Urinary bladder (tissue), 4 donors: ENCODE data around the gene MAGI1. TPM values are rescaled to one million over a fixed set of nuclear protein-coding genes. Genes with fewer than 3 reads are reported as not detected.

Experiments
- DNase-seq: peaks from one replicate; pipeline ENCODE4 v3.0.0-alpha.2; 2015; ENCODE audit errors: extremely low spot score
- H3K27ac ChIP-seq: one replicate; pipeline ENCODE4 v1.5.1; 2013; ENCODE audit warnings: low read depth, mild to moderate bottlenecking, moderate library complexity
- H3K36me3 ChIP-seq: one replicate; pipeline ENCODE4 v1.6.1; 2013; ENCODE audit warnings: mild to moderate bottlenecking, moderate library complexity; ENCODE audit not compliant: insufficient read depth
- H3K4me1 ChIP-seq: one replicate; pipeline ENCODE4 v1.6.1; 2013; ENCODE audit warnings: mild to moderate bottlenecking, moderate library complexity; ENCODE audit not compliant: insufficient read depth
- H3K4me3 ChIP-seq: one replicate; pipeline ENCODE4 v1.5.1; 2013; ENCODE audit warnings: low read depth, low read length
- WGBS: extraction: QIAGEN DNeasy Blood & Tissue Kit; methylation state at CpG from one replicate; pipeline ENCODE4 v1.1.7; 2013; 5-methylcytosine and 5-hydroxymethylcytosine counted together
- polyA plus RNA-seq: library from polyadenylated mRNA; stranded (reverse); fragments of 200-250 nt; gene quantifications from one replicate; pipeline ENCODE4 v1.2.3, GENCODE V29; 2013
- total RNA-seq: library from RNA; depleted of rRNA; stranded (reverse); fragments of >200 nt; gene quantifications from one replicate; pipeline ENCODE4 v1.2.3, GENCODE V29; 2014
- donor health status: healthy with polysubstance abuse.
- donor health status: healthy.

MAGI1 gene
- total and polyA plus RNA-seq, 2 donors = 9.7 to 46.7 TPM

DNA sequence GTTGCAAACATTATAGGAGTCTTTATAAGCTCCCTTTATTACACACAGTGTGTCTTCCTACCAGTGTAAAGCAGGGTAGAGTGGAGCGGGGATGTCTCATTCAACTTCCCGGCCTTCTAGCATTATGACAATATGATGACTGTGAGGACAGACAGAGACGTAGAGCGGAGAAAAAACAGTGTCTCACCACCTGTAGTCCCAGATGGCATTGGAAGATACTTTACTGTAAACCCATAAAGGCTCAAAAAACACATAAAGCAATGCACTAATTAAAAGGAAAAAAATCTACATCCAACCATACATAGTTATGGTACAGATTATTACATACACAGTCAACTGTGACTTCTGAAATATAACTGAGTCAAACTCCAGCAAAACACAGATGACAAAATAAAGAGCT is 383.7 kb downstream of the MAGI1 start:
- no peaks in the 10 kb centered on the region for H3K36me3 ChIP-seq
- no peak overlapping the region for H3K4me3 ChIP-seq
- H3K27ac ChIP-seq = no peak overlapping the region
- DNase-seq = no peak
- 98% methylated on average over 4 of the region's 4 CpGs for WGBS
- no peaks in the 10 kb centered on the region for H3K4me1 ChIP-seq

DNA sequence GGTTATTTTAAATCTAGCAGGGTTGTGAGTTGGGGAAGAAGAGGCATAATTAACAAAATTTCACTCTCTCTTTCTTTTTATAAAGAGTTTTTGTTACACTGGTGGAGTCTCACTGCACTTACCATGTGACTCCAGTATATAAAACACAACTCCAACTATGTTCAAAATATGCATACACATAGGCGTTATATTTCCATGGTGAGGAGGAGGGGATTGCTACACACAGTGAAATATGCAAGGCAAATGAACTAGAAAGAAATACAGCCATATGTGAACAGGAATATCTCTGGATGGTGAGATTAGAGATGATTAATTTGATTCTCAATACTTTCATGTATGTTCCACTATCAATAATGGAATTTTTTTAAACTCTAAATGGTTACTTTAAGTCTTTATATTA is 385.0 kb downstream of the MAGI1 start:
- no peak for DNase-seq
- H3K4me3 ChIP-seq = no peak overlapping the region
- 69% methylated on average over 1 of the region's 1 CpG for WGBS
- no peaks in the 10 kb centered on the region for H3K4me1 ChIP-seq
- H3K36me3 ChIP-seq = no peaks in the 10 kb centered on the region
- H3K27ac ChIP-seq = no peak overlapping the region

- Histone ChIP-seq H3K4me3 (no peak overlapping the region), H3K27ac (no peak overlapping the region), H3K36me3 (no peaks in the 10 kb centered on the region), H3K4me1 (no peaks in the 10 kb centered on the region)
- 93% methylated on average over 2 of the region's 2 CpGs for WGBS
- no peak for DNase-seq
These were observed 388.5 kb downstream of the MAGI1 start for GRCh38 chr3:65650247-65650646.

DNA sequence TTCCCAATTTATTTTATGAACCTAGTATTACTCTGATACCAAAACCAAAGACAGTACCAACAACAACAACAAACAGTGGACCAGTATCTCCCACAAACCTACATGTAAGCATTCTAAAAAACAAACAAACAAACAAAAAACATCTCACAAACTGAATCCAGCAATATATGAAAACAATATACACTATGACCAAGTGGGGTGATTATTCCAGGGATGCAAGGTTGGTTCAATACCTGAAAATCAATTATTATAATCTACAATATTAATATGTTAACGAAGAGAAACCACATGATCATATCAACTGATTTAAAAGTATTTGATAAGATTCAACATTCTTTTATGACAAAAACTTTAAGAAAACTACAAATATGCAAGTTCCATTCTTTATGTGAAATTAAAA is 391.3 kb downstream of the MAGI1 start:
- Histone ChIP-seq H3K36me3 (no peaks in the 10 kb centered on the region), H3K4me3 (no peak overlapping the region), H3K27ac (no peak overlapping the region), H3K4me1 (no peaks in the 10 kb centered on the region)
- WGBS = 96% methylated on average over 1 of the region's 1 CpG
- no peak for DNase-seq

GRCh38 chr3:65642883-65643282 is 395.8 kb downstream of the MAGI1 start:
- no peak for DNase-seq
- no peaks in the 10 kb centered on the region for H3K36me3 ChIP-seq
- H3K27ac ChIP-seq = no peak overlapping the region
- WGBS = 33% methylated on average over 1 of the region's 1 CpG
- H3K4me1 ChIP-seq = no peaks in the 10 kb centered on the region
- H3K4me3 ChIP-seq = no peak overlapping the region

GRCh38 chr3:65641777-65642176 is 396.9 kb downstream of the MAGI1 start:
- H3K27ac ChIP-seq = no peak overlapping the region
- no peaks in the 10 kb centered on the region for H3K4me1 ChIP-seq
- no peak overlapping the region for H3K4me3 ChIP-seq
- 81% methylated on average over 2 of the region's 2 CpGs for WGBS
- no peaks in the 10 kb centered on the region for H3K36me3 ChIP-seq
- no peak for DNase-seq

DNA sequence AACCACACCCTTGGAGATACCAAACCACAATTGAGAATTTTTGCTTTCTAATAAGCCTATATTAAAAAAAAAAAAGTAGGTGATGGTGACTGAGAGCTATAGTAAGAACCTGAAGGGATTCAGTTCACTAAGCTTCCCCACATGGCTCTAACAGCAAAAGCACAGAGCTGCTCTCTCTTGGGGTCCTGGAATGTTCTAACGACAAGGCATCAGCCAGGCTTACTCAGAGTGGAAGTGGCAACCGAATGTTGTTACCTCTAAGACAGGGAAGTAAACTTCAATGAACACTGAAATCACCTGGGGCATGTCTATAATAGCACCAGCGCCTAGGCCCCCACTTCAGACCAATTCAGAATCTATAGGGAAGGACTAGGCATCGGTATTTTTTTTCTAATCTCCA is 397.7 kb downstream of the MAGI1 start:
- Histone ChIP-seq H3K4me1 (no peaks in the 10 kb centered on the region), H3K4me3 (no peak overlapping the region), H3K27ac (no peak overlapping the region), H3K36me3 (no peaks in the 10 kb centered on the region)
- WGBS = 85% methylated on average over 4 of the region's 4 CpGs
- DNase-seq = no peak

GRCh38 chr3:65639444-65639843 is 399.3 kb downstream of the MAGI1 start:
- 94% methylated on average over 6 of the region's 6 CpGs for WGBS

GRCh38 chr3:65638301-65638700 is 400.4 kb downstream of the MAGI1 start:
- 95% methylated on average over 6 of the region's 6 CpGs for WGBS
- DNase-seq = no peak
- Histone ChIP-seq H3K4me1 (no peaks in the 10 kb centered on the region), H3K27ac (no peak overlapping the region), H3K4me3 (no peak overlapping the region), H3K36me3 (no peaks in the 10 kb centered on the region)

More at GRCh38 chr3:65639444-65639843, 399.3 kb downstream of the MAGI1 start:
- H3K36me3 ChIP-seq = no peaks in the 10 kb centered on the region
- DNase-seq = no peak
- H3K4me1 ChIP-seq = no peaks in the 10 kb centered on the region
- H3K27ac ChIP-seq = no peak overlapping the region
- no peak overlapping the region for H3K4me3 ChIP-seq

DNA sequence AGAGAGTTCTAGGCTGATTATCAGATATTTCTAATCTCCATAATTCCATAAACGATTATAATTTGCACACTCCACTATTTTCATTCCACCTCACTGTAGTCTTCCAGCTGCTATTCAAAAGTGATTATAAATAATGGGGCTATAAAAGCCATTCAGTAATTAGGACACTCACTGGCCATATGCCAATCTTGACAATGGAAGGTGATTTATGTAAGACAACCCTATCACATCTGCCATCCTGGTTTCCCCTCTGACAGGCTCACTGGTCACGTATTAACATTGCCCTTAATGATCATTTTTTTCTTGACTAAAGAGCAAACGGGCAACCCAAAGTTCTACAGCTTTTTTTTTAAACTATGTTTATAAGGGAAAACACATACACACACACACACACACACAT is 402.4 kb downstream of the MAGI1 start:
- Histone ChIP-seq H3K4me1 (no peaks in the 10 kb centered on the region), H3K27ac (no peak overlapping the region), H3K4me3 (no peak overlapping the region), H3K36me3 (no peaks in the 10 kb centered on the region)
- DNase-seq = no peak
- WGBS = 51% methylated on average over 3 of the region's 3 CpGs

DNA sequence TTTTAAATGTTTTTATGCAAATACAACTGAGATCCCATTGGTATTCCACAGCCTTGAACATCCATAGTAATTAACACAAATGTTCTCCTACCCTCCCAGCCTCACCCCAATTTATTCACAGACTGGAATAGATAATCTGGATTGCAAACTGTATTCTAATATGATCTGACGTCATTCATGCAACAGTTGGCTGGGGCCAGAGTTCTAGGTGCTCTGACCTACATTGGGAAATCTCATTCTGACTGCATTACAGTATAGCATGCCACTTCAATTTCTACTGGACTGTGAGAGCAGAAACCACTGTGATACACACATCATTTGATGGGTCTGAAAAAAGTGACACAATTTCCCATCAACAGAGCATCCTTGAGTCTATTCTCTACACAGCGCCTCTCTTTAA is 403.1 kb downstream of the MAGI1 start:
- Histone ChIP-seq H3K4me1 (no peaks in the 10 kb centered on the region), H3K4me3 (no peak overlapping the region), H3K36me3 (no peaks in the 10 kb centered on the region), H3K27ac (no peak overlapping the region)
- DNase-seq = no peak
- WGBS = 90% methylated on average over 2 of the region's 2 CpGs

DNA sequence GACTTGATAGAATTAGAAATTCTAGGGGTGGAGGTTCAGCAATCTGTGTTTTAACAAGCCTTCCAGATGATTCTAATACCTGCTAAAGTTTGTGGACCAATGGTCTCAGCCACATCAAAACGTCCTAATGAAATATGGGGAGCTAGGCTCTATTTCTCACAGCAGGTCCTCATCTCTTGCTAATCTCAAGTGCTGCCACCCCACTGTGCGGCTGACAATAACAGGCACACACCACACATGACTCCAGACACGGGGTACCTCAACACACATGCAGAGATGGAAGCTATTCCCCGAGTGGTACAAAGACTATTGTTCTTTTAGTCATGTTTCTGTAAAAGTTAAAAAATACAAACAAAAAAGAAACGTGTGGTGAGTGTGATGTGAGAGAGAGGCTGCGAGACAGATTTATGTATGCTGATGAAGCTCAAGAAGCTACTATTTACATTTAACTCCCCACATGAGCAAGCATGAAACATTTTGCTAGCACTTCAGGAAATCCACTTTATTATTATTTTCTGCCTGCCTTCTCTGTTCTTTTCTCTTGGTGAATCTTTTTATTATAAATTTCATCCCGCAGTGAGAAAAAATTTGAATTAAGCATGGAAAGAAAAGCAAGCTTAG is 405.6 kb downstream of the MAGI1 start:
- DNase-seq = no peak
- no peaks in the 10 kb centered on the region for H3K36me3 ChIP-seq
- 50% methylated on average over 7 of the region's 7 CpGs for WGBS
- no peak overlapping the region for H3K4me3 ChIP-seq
- no peaks in the 10 kb centered on the region for H3K4me1 ChIP-seq
- no peak overlapping the region for H3K27ac ChIP-seq

DNA sequence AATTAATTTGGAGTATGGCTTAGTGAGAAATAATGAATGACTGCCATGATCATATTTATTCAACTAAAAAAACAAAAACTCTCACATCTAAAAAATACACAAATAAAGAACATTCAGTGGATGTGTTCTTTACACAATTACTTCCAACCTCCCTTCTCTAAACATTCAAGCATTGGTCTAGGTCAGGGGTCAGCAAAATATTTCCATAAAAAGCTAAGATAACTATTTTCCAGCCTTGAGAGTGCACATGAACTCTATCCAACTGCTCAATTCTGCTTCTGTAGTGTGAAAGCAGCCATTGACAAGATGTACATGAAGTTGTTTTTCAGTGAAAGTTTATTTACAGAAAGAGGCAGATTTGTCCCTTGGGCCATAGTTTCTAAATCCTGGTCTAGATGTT is 406.3 kb downstream of the MAGI1 start:
- no peak overlapping the region for H3K4me3 ChIP-seq
- no peak overlapping the region for H3K27ac ChIP-seq
- no peaks in the 10 kb centered on the region for H3K4me1 ChIP-seq
- no peaks in the 10 kb centered on the region for H3K36me3 ChIP-seq
- no peak for DNase-seq

DNA sequence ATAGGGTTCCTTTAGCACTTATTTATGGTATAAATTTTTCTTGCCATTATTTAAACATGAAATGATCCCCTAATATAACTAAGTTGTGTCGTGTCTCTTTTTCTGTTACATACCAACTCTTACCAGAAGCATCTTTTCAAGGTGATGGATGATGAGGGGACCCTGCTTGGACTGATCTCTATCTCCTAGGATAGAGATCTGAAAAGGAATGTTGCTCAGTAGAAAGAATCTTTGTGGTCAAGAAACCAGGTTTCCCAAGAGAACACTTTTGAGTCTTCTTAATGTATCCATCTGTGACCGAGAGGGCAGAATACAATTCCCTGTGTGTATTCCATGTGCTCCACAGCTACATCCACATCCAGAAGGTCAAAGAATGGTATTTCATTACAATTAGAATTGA is 409.7 kb downstream of the MAGI1 start:
- no peak for DNase-seq
- no peaks in the 10 kb centered on the region for H3K36me3 ChIP-seq
- H3K4me1 ChIP-seq = no peaks in the 10 kb centered on the region
- H3K4me3 ChIP-seq = no peak overlapping the region
- 89% methylated on average over 2 of the region's 2 CpGs for whole genome bisulfite sequencing
- no peak overlapping the region for H3K27ac ChIP-seq

GRCh38 chr3:65627062-65627461 is 411.7 kb downstream of the MAGI1 start:
- WGBS = 94% methylated on average over 3 of the region's 3 CpGs
- Histone ChIP-seq H3K36me3 (no peaks in the 10 kb centered on the region), H3K4me3 (no peak overlapping the region), H3K27ac (no peak overlapping the region), H3K4me1 (no peaks in the 10 kb centered on the region)
- DNase-seq = no peak
